Keratinocyte (primary cell): ENCODE measurements around the gene LCOR. TPM values are rescaled to one million over a fixed set of nuclear protein-coding genes. Genes with fewer than 3 reads are reported as not detected.

ENCODE experiments used
- DNase-seq: peaks from one replicate; pipeline ENCODE4 v3.0.0-alpha.2; 2011; ENCODE audit warnings: low read depth, missing footprints, low spot score
- FAIRE-seq: peaks from 2 replicates; lab custom pipeline; 2011; peaks lifted over from hg19 to GRCh38; lab: Jason Lieb, UNC
- H2AFZ ChIP-seq: 2 replicates; pipeline ENCODE4 v1.6.0; 2012; ENCODE audit warnings: low read length, control low read depth, inconsistent platforms; ENCODE audit not compliant: control insufficient read depth
- H3K27ac ChIP-seq: 2 replicates; pipeline ENCODE4 v1.5.1; 2011; ENCODE audit warnings: low read length; ENCODE audit not compliant: control insufficient read depth, insufficient read depth
- H3K27me3 ChIP-seq: 3 replicates; pipeline ENCODE4 v1.6.0; 2011; ENCODE audit warnings: low read length; ENCODE audit not compliant: control insufficient read depth, insufficient read depth; ENCODE audit errors: extremely low read depth
- H3K36me3 ChIP-seq, 2 experiments: 2 replicates in 1 of 2; 3 replicates in 1 of 2; pipeline ENCODE4 v1.5.1; 2011; ENCODE audit warnings: low read length in 2 of 2, mild to moderate bottlenecking in 1 of 2; ENCODE audit not compliant: control insufficient read depth in 2 of 2, insufficient read depth in 2 of 2; ENCODE audit errors: extremely low read depth in 1 of 2
- H3K4me1 ChIP-seq: 3 replicates; pipeline ENCODE4 v1.5.1; 2011; ENCODE audit warnings: low read length; ENCODE audit not compliant: control insufficient read depth, insufficient read depth; ENCODE audit errors: extremely low read depth
- H3K4me2 ChIP-seq: 3 replicates; pipeline ENCODE4 v1.6.0; 2011; ENCODE audit warnings: low read depth, low read length; ENCODE audit not compliant: control insufficient read depth, insufficient read depth; ENCODE audit errors: extremely low read depth
- H3K4me3 ChIP-seq, 3 experiments: fragments of 200-600 bp in 1 of 3; sonication (generic) in 1 of 3; 2 replicates in 2 of 3; 3 replicates in 1 of 3; pipeline ENCODE4 v1.5.1; 2011 to 2016; ENCODE audit warnings: low read length in 3 of 3, mild to moderate bottlenecking in 3 of 3, control low read depth in 2 of 3, inconsistent platforms in 1 of 3, low read depth in 1 of 3, mixed read lengths in 1 of 3, mixed run types in 1 of 3, moderate library complexity in 1 of 3; ENCODE audit not compliant: control insufficient read depth in 2 of 3, insufficient read depth in 2 of 3; ENCODE audit errors: extremely low read depth in 1 of 3
- H3K79me2 ChIP-seq: 2 replicates; pipeline ENCODE4 v1.6.0; 2012; ENCODE audit warnings: low read length; ENCODE audit not compliant: control insufficient read depth, insufficient read depth
- H3K9ac ChIP-seq: 3 replicates; pipeline ENCODE4 v1.6.0; 2011; ENCODE audit warnings: low read length; ENCODE audit not compliant: control insufficient read depth, insufficient read depth; ENCODE audit errors: extremely low read depth
- H3K9me1 ChIP-seq: 3 replicates; pipeline ENCODE4 v1.6.0; 2011; ENCODE audit warnings: low read length; ENCODE audit not compliant: control insufficient read depth, insufficient read depth; ENCODE audit errors: extremely low read depth
- H3K9me3 ChIP-seq: 2 replicates; pipeline ENCODE4 v1.5.1; 2012; ENCODE audit warnings: low read depth, low read length; ENCODE audit not compliant: control insufficient read depth
- H4K20me1 ChIP-seq: 3 replicates; pipeline ENCODE4 v1.6.0; 2011; ENCODE audit warnings: low read length; ENCODE audit not compliant: control insufficient read depth, insufficient read depth; ENCODE audit errors: extremely low read depth
- EZH2 ChIP-seq: IDR thresholded peaks from one replicate; pipeline ENCODE4 v1.6.1; 2012; ENCODE audit warnings: inconsistent platforms, mild to moderate bottlenecking, low read length, moderate library complexity
- dilution Hi-C: fragments of 300-500 bp; cut with MboI; formaldehyde crosslinking; loops from one replicate; pipeline ENCODE4 v1.7.0; 2020; ENCODE audit warnings: low sequenced_read_pairs; ENCODE audit not compliant: extremely low pct_ligation_motif_present
- polyA plus RNA-seq, 5 experiments: library from polyadenylated mRNA; depleted of rRNA in 3 of 5; stranded (reverse) in 3 of 5; stranded (forward) in 1 of 5; unstranded in 1 of 5; fragments of >200 nt; gene quantifications; 1 replicate in 1 of 5; 2 replicates in 3 of 5; 3 replicates in 1 of 5; pipeline versions ENCODE4 v1.2.1 to v1.2.3, GENCODE V29; 2011 to 2012; ENCODE audit warnings: missing spikeins in 2 of 5, low read depth in 1 of 5, low replicate concordance in 1 of 5
- TF ChIP-seq, protein P1 (sequence below), 3 experiments: IDR thresholded peaks in 1 of 3; conservative IDR thresholded peaks in 1 of 3; optimal IDR thresholded peaks in 1 of 3; 2 replicates in 2 of 3; 3 replicates in 1 of 3; pipeline versions ENCODE3 to v1.5.1; 2011; ENCODE audit warnings: low read length in 3 of 3, mild to moderate bottlenecking in 3 of 3, moderate library complexity in 2 of 3, control low read depth in 1 of 3, inconsistent platforms in 1 of 3; ENCODE audit not compliant: insufficient read depth in 2 of 3; ENCODE audit errors: extremely low read depth in 1 of 3

Gene LCOR
- polyA plus RNA-seq, 1 donor (not counting 4 experiments of a cell fraction or from before 2014, with no cell fraction given): 11.4 TPM

DNA sequence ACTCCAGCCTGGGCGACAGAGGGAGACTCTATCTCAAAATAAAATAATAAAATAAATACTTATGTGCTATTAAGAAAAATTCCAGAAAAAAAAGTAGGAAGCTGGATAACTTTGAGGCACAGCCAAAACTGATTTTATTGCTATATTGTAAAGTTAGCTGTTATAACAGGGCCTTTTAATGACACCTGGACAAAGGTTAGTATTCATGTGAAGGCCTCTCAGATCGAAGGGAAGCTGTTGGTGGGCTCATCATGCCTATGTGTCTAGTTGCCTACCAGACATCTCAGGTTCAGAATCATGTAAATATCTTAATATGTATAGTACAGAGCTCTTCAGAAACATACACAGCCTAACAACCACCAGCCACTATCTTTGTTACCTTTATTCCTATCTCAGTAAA is 143.0 kb downstream of the LCOR start:
- Histone ChIP-seq H3K9ac (no peak overlapping the region), H3K4me3 (no peak overlapping the region), H3K36me3 (no peaks in the 10 kb centered on the region), H3K27me3 (no peaks in the 10 kb centered on the region), H3K79me2 (no peaks in the 10 kb centered on the region), H3K9me1 (no peaks in the 10 kb centered on the region), H4K20me1 (no peaks in the 10 kb centered on the region), H3K27ac (no peak overlapping the region), H3K4me1 (no peaks in the 10 kb centered on the region), H2AFZ (no peak overlapping the region), H3K9me3 (no peaks in the 10 kb centered on the region), H3K4me2 (no peak overlapping the region)
- DNase-seq: no peak
- TF ChIP-seq, protein P1, sequence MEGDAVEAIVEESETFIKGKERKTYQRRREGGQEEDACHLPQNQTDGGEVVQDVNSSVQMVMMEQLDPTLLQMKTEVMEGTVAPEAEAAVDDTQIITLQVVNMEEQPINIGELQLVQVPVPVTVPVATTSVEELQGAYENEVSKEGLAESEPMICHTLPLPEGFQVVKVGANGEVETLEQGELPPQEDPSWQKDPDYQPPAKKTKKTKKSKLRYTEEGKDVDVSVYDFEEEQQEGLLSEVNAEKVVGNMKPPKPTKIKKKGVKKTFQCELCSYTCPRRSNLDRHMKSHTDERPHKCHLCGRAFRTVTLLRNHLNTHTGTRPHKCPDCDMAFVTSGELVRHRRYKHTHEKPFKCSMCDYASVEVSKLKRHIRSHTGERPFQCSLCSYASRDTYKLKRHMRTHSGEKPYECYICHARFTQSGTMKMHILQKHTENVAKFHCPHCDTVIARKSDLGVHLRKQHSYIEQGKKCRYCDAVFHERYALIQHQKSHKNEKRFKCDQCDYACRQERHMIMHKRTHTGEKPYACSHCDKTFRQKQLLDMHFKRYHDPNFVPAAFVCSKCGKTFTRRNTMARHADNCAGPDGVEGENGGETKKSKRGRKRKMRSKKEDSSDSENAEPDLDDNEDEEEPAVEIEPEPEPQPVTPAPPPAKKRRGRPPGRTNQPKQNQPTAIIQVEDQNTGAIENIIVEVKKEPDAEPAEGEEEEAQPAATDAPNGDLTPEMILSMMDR (optimal IDR thresholded peaks at IDR 0.05 in 1 of 3, IDR thresholded peaks at IDR 0.05 in 1 of 3, conservative IDR thresholded peaks at IDR 0.05 in 1 of 3; ENCODE audit: extremely low read depth in 1 of 3, insufficient read depth in 2 of 3, low read length in 3 of 3): no peak
- TF ChIP-seq EZH2: no peak
- no peak for FAIRE-seq
- dilution Hi-C loops: no loop called here

DNA sequence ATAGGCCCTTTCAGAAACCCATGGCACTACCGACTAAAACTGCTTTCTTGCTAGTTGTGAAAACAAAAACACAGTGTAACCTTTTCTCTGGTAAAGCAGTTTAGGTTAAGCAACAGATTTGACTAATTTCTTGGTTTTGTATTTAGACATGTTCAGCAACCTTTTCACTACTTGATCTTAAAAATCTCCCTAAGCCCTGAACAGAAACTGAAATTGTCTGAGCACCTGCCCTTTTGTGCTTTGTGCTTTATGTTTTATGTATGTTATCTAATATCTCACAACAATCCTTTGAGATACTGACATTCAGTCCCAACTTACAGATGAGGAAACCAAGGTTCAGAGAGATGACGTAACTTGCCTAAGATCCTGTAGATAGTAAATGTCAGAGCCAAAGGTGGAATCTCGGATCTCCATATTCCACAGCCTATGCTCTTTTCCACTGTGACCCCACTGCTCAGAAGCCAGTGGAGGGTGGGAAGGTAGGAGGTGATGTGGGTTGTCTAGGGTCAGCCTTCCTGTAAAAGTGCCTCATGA is 146.6 kb downstream of the LCOR start:
- H3K9ac ChIP-seq: no peak overlapping the region
- no peaks in the 10 kb centered on the region for H3K9me3 ChIP-seq
- no peak overlapping the region for H3K27ac ChIP-seq
- H3K4me3 ChIP-seq: no peak overlapping the region
- no peaks in the 10 kb centered on the region for H3K4me1 ChIP-seq
- H3K4me2 ChIP-seq: no peak overlapping the region
- H3K9me1 ChIP-seq: no peaks in the 10 kb centered on the region
- TF ChIP-seq, protein P1 (optimal IDR thresholded peaks at IDR 0.05 in 1 of 3, IDR thresholded peaks at IDR 0.05 in 1 of 3, conservative IDR thresholded peaks at IDR 0.05 in 1 of 3; ENCODE audit: extremely low read depth in 1 of 3, insufficient read depth in 2 of 3, low read length in 3 of 3): no peak
- TF ChIP-seq EZH2: no peak
- dilution Hi-C loops: no loop called here
- H3K36me3 ChIP-seq: peaks cover 0 to 1% of the 10 kb centered on the region in 2 experiments
- no peak for FAIRE-seq
- H3K79me2 ChIP-seq: no peaks in the 10 kb centered on the region
- H2AFZ ChIP-seq: no peak overlapping the region
- H4K20me1 ChIP-seq: no peaks in the 10 kb centered on the region
- DNase-seq: no peak
- no peaks in the 10 kb centered on the region for H3K27me3 ChIP-seq
